Posterior cingulate gyrus (tissue), 11 donors: ENCODE results near the gene CUX1.
"Not testable (repeated sequence)": the region's sequence is repeated elsewhere in the genome, so short reads cannot be mapped to it uniquely, and the experiment has no call there.

Source experiments
- DNase-seq, 10 donors: peaks; one replicate each; pipeline versions ENCODE4 v3.0.0 to v3.0.0-alpha.2; 2020 to 2021; ENCODE audit warnings: mixed read lengths in 3 of 10
- intact Hi-C: fragments of 100-400 bp; cut with DNase I; formaldehyde crosslinking; loops from one replicate; pipeline ENCODE4 v1.15.1; 2023

CUX1 gene

GRCh38 chr7:102328863-102329262 lies 511.4 kb downstream of the CUX1 start:
- DNase-seq, intact Hi-C loops: not testable (repeated sequence)

GRCh38 chr7:102329366-102329765 lies 511.9 kb downstream of the CUX1 start:
- DNase-seq, intact Hi-C loops: not testable (repeated sequence)

GRCh38 chr7:102330666-102331460 lies 513.4 kb downstream of the CUX1 start:
- DNase-seq, intact Hi-C loops: not testable (repeated sequence)
